ENCODE data around the gene UNC5C. TPM values are rescaled to one million over a fixed set of nuclear protein-coding genes. Genes with fewer than 3 reads are reported as not detected.

UNC5C gene
- total and polyA plus RNA-seq, 2 of the 8 experiments (the other 6 are each of a cell fraction or from before 2014, with no cell fraction given): 0.30 to 1.3 TPM

GRCh38 chr4:95296052-95296451 is 252.7 kb downstream of the UNC5C start (continued):
- TF ChIP-seq CHD7 (IDR thresholded peaks at IDR 0.05; ENCODE audit: insufficient replicate concordance, low read length) (no peak), MAFK (IDR thresholded peaks at IDR 0.05; ENCODE audit: low read depth, low read length) (no peak), RAD21 (IDR thresholded peaks at IDR 0.05 in 1 of 2, conservative IDR thresholded peaks at IDR 0.05 in 1 of 2; ENCODE audit: low read depth in 2 of 2, low read length in 2 of 2) (no peak), SP4 (IDR thresholded peaks at IDR 0.05; ENCODE audit: low read length) (no peak), CHD2 (IDR thresholded peaks at IDR 0.05; ENCODE audit: low read length) (no peak), BACH1 (IDR thresholded peaks at IDR 0.05; ENCODE audit: low read length) (no peak), USF2 (IDR thresholded peaks at IDR 0.05; ENCODE audit: low read length) (no peak)
